GM23248 (cell line): Measurements from ENCODE around the gene SPOP. TPM values are rescaled to one million over a fixed set of nuclear protein-coding genes. Genes with fewer than 3 reads are reported as not detected.

ENCODE experiments used
- DNase-seq: peaks from one replicate; pipeline ENCODE4 v3.0.0-alpha.2; 2015
- H2AFZ ChIP-seq: fragments of 200-600 bp; sonication (generic); 2 replicates; pipeline ENCODE4 v1.6.1; 2016; ENCODE audit warnings: antibody characterized with exemption
- H3F3A ChIP-seq: fragments of 200-600 bp; sonication (generic); 2 replicates; pipeline ENCODE4 v1.6.1; 2016; ENCODE audit warnings: mild to moderate bottlenecking, antibody characterized with exemption, mixed run types; ENCODE audit not compliant: insufficient read depth
- H3K27ac ChIP-seq: fragments of 200-600 bp; sonication (generic); 2 replicates; pipeline ENCODE4 v1.5.1; 2016; ENCODE audit warnings: mild to moderate bottlenecking
- H3K27me3 ChIP-seq: fragments of 200-600 bp; sonication (generic); replicated peaks from 2 replicates; pipeline ENCODE4 v1.6.1; 2016; ENCODE audit warnings: mild to moderate bottlenecking; ENCODE audit not compliant: insufficient read depth
- H3K36me3 ChIP-seq: fragments of 200-600 bp; sonication (generic); 2 replicates; pipeline ENCODE4 v1.6.1; 2016; ENCODE audit warnings: low read depth, mild to moderate bottlenecking
- H3K4me1 ChIP-seq: fragments of 200-600 bp; sonication (generic); 2 replicates; pipeline ENCODE4 v1.6.1; 2016; ENCODE audit warnings: mild to moderate bottlenecking; ENCODE audit not compliant: insufficient read depth
- H3K4me2 ChIP-seq: fragments of 200-600 bp; sonication (generic); one replicate; pipeline ENCODE4 v1.6.1; 2016; ENCODE audit warnings: mild to moderate bottlenecking; ENCODE audit not compliant: unreplicated experiment
- H3K4me3 ChIP-seq: fragments of 200-600 bp; sonication (generic); 2 replicates; pipeline ENCODE4 v1.5.1; 2016; ENCODE audit warnings: mild to moderate bottlenecking
- H3K79me2 ChIP-seq: fragments of 200-600 bp; sonication (generic); 2 replicates; pipeline ENCODE4 v1.6.1; 2016; ENCODE audit warnings: mild to moderate bottlenecking; ENCODE audit not compliant: insufficient read depth
- H3K9ac ChIP-seq: fragments of 200-600 bp; sonication (generic); 2 replicates; pipeline ENCODE4 v1.6.1; 2016; ENCODE audit warnings: mild to moderate bottlenecking
- H3K9me2 ChIP-seq: fragments of 200-600 bp; sonication (generic); 2 replicates; pipeline ENCODE4 v1.6.1; 2016; ENCODE audit warnings: mixed run types, mild to moderate bottlenecking, moderate library complexity; ENCODE audit not compliant: insufficient read depth
- H3K9me3 ChIP-seq: fragments of 200-600 bp; sonication (generic); one replicate; pipeline ENCODE4 v1.6.1; 2017; ENCODE audit warnings: low read depth
- H4K20me1 ChIP-seq: fragments of 200-600 bp; sonication (generic); 2 replicates; pipeline ENCODE4 v1.6.0; 2016; ENCODE audit not compliant: insufficient read depth
- EZH2 ChIP-seq: fragments of 200-600 bp; sonication (generic); IDR thresholded peaks from 2 replicates; pipeline ENCODE4 v1.6.1; 2018; ENCODE audit warnings: antibody characterized with exemption, mild to moderate bottlenecking; ENCODE audit not compliant: insufficient read depth, poor library complexity, severe bottlenecking
- EZH2phosphoT487 ChIP-seq: fragments of 200-600 bp; sonication (generic); IDR thresholded peaks from 2 replicates; pipeline ENCODE4 v1.6.1; 2018; ENCODE audit warnings: antibody characterized with exemption, moderate library complexity, mild to moderate bottlenecking, low read depth; ENCODE audit not compliant: insufficient read depth
- WGBS, 2 experiments: methylation state at CpG; one replicate each; pipeline ENCODE4 v1.1.6; 2015 to 2017; ENCODE audit warnings: low lambda C conversion rate in 2 of 2, low coverage in 1 of 2; ENCODE audit errors: missing lambda C conversion rate in 2 of 2; 5-methylcytosine and 5-hydroxymethylcytosine counted together
- in situ Hi-C: fragments of 300-500 bp; cut with MboI; formaldehyde crosslinking; loops from 2 replicates; pipeline ENCODE4 v1.15.0; 2020
- polyA plus RNA-seq: library from polyadenylated mRNA; unstranded; fragments of >200 nt; fragmentation: Nextera tagmentation; extraction: Ambion mirVana; gene quantifications from 2 replicates; pipeline ENCODE4 v1.2.1, GENCODE V29; 2016
- total RNA-seq: library from RNA; depleted of rRNA; stranded (reverse); fragments of >200 nt; shearing (Covaris generic); gene quantifications from 2 replicates; pipeline ENCODE4 v1.2.3, GENCODE V29; 2014

SPOP gene
- total and polyA plus RNA-seq, 2 experiments from 2014 or later, result 64.1 to 69.8 TPM

- peaks cover 5% of the 10 kb centered on the region; the same call in 1 of the 2 replicates for H3K4me1 ChIP-seq
- no peak overlapping the region for H3K9ac ChIP-seq
- in situ Hi-C loops, result no loop called here
- no peak overlapping the region for H2AFZ ChIP-seq
- H3K27ac ChIP-seq, result no peak overlapping the region
- no peaks in the 10 kb centered on the region for H4K20me1 ChIP-seq
- H3K9me3 ChIP-seq, result no peaks in the 10 kb centered on the region
- H3K9me2 ChIP-seq, result no peaks in the 10 kb centered on the region
- no peak for DNase-seq
- H3K27me3 ChIP-seq, result 0 out of 2 replicates have a peak, but pooled peaks cover 3% of the 10 kb centered on the region
- H3K4me3 ChIP-seq, result no peak overlapping the region
- H3F3A ChIP-seq, result no peaks in the 10 kb centered on the region
- H3K36me3 ChIP-seq, result no peaks in the 10 kb centered on the region
- TF ChIP-seq EZH2 (no peak), EZH2phosphoT487 (no peak)
- H3K79me2 ChIP-seq, result no peaks in the 10 kb centered on the region
- no peak overlapping the region for H3K4me2 ChIP-seq
- WGBS, 2 experiments, result 75 to 82% methylated on average over 3 to 13 of the region's 13 CpGs
Observed at GRCh38 chr17:49578414-49578813, 99.5 kb downstream of the SPOP start.

DNA sequence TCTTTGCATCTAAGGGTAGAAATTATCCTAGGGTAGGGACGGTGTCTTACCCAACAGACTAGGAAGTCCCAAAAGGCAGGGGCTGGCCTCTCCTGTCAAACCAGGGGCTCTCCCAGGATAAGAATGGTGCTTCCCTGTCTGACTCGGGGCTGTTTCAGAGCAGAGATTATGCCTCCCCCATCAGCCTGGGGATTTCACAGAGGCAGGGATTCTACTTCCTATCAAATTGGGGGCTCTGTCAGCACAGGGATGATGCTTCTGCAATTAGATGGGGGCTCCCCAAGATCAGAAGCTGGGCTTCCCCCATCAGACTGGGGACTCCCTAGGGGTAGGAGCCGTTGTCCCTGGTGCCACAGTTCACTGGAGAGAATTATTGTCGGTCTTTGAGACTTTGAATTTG, 99.9 kb downstream of the SPOP start:
- H3K27ac ChIP-seq, result no peak overlapping the region
- 0 out of 2 replicates have a peak, but pooled peaks cover 3% of the 10 kb centered on the region for H3K27me3 ChIP-seq
- no peaks in the 10 kb centered on the region for H3K9me2 ChIP-seq
- no peak overlapping the region for H3K9ac ChIP-seq
- in situ Hi-C loops, result no loop called here
- H2AFZ ChIP-seq, result no peak overlapping the region
- no peaks in the 10 kb centered on the region for H3K9me3 ChIP-seq
- H3K79me2 ChIP-seq, result no peaks in the 10 kb centered on the region
- no peaks in the 10 kb centered on the region for H3K36me3 ChIP-seq
- H3K4me2 ChIP-seq, result no peak overlapping the region
- TF ChIP-seq EZH2phosphoT487, result no peak
- WGBS, 2 experiments, result 67 to 68% methylated on average over 4 of the region's 4 CpGs
- no peaks in the 10 kb centered on the region for H3F3A ChIP-seq
- H4K20me1 ChIP-seq, result no peaks in the 10 kb centered on the region
- peaks cover 5% of the 10 kb centered on the region; the same call in 1 of the 2 replicates for H3K4me1 ChIP-seq
- DNase-seq, result no peak
- no peak overlapping the region for H3K4me3 ChIP-seq

DNA sequence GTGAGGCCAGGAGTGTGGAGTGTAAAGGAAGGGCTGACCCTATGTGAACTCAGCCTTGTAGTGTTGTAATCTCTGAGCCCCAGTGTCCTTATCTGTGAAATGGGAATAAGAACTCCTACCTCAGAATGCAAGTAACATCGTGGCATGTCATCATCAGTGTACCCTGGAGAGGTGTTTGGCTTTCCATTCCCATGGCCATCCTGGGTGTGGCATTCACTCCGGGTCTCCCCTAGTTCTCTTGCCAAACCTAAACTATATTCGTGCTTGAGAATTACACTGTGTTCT, 100.3 kb downstream of the SPOP start:
- Histone ChIP-seq H3K79me2 (no peaks in the 10 kb centered on the region), H3K36me3 (no peaks in the 10 kb centered on the region), H3K9ac (no peak overlapping the region), H3K9me3 (no peaks in the 10 kb centered on the region), H3K27ac (no peak overlapping the region), H3K4me2 (no peak overlapping the region), H3K9me2 (no peaks in the 10 kb centered on the region), H3K4me3 (no peak overlapping the region), H3F3A (no peaks in the 10 kb centered on the region), H2AFZ (no peak overlapping the region), H3K4me1 (peaks cover 1% of the 10 kb centered on the region; the same call in 1 of the 2 replicates), H3K27me3 (0 out of 2 replicates have a peak, but pooled peaks cover 3% of the 10 kb centered on the region), H4K20me1 (no peaks in the 10 kb centered on the region)
- in situ Hi-C loops, result no loop called here
- TF ChIP-seq EZH2phosphoT487 (no peak), EZH2 (no peak)
- WGBS, 2 experiments, result 47 to 51% methylated on average over 3 of the region's 3 CpGs
- DNase-seq, result no peak

GRCh38 chr17:49576917-49577649, 100.8 kb downstream of the SPOP start:
- Histone ChIP-seq H3K9me2 (no peaks in the 10 kb centered on the region), H3K27me3 (0 out of 2 replicates have a peak, but pooled peaks cover 3% of the 10 kb centered on the region), H3K9ac (peak overlapping the region; percentile 56), H4K20me1 (no peaks in the 10 kb centered on the region), H3K4me1 (no peaks in the 10 kb centered on the region), H2AFZ (peak overlapping the region; percentile 82), H3K79me2 (no peaks in the 10 kb centered on the region), H3K36me3 (no peaks in the 10 kb centered on the region), H3K4me2 (peak overlapping the region; percentile 82), H3K27ac (no peak overlapping the region), H3K4me3 (peak overlapping the region; percentile 73), H3K9me3 (no peaks in the 10 kb centered on the region), H3F3A (no peaks in the 10 kb centered on the region)
- in situ Hi-C loops, result no loop called here
- WGBS, 2 experiments, result 19 to 25% methylated on average over 12 to 21 of the region's 22 CpGs
- TF ChIP-seq EZH2phosphoT487, result no peak
- no peak for TF ChIP-seq EZH2
- DNase-seq, result no peak
